BLaER1 treated with 17β-estradiol and CSF1 and Interleukin-3, amounts not matched to agents 10 nM and 100 nM (cell line): ENCODE data around the gene MAPK14.
"Not testable (repeated sequence)": the region's sequence is repeated elsewhere in the genome, so short reads cannot be mapped to it uniquely, and the experiment has no call there.

Experiments used
- H3K27ac ChIP-seq, 11 experiments: shearing (Covaris generic); formaldehyde crosslinking; 2 replicates each; pipeline ENCODE4 v1.8.1; 2022
- H3K27me3 ChIP-seq, 11 experiments: shearing (Covaris generic); formaldehyde crosslinking; 2 replicates each; pipeline ENCODE4 v1.8.1; 2022
- H3K36me3 ChIP-seq, 11 experiments: shearing (Covaris generic); formaldehyde crosslinking; 2 replicates each; pipeline ENCODE4 v1.8.1; 2022
- H3K4me1 ChIP-seq, 10 experiments: shearing (Covaris generic); formaldehyde crosslinking; 2 replicates each; pipeline ENCODE4 v1.8.1; 2022
- H3K4me2 ChIP-seq, 11 experiments: shearing (Covaris generic); formaldehyde crosslinking; 2 replicates each; pipeline ENCODE4 v1.8.1; 2022
- H3K4me3 ChIP-seq, 10 experiments: shearing (Covaris generic); formaldehyde crosslinking; 2 replicates each; pipeline ENCODE4 v1.8.1; 2022
- H3K9ac ChIP-seq, 11 experiments: shearing (Covaris generic); formaldehyde crosslinking; 2 replicates each; pipeline ENCODE4 v1.8.1; 2022
- H3K9me3 ChIP-seq, 11 experiments: shearing (Covaris generic); formaldehyde crosslinking; replicated peaks in 1 of 11; 2 replicates each; pipeline ENCODE4 v1.8.1; 2022
- H4K20me1 ChIP-seq, 11 experiments: shearing (Covaris generic); formaldehyde crosslinking; 2 replicates each; pipeline ENCODE4 v1.8.1; 2022
- Cebpa-rat ChIP-seq, 11 experiments: shearing (Covaris generic); IDR thresholded peaks; 2 replicates each; pipeline ENCODE4 v1.8.1; 2022

MAPK14 gene

DNA sequence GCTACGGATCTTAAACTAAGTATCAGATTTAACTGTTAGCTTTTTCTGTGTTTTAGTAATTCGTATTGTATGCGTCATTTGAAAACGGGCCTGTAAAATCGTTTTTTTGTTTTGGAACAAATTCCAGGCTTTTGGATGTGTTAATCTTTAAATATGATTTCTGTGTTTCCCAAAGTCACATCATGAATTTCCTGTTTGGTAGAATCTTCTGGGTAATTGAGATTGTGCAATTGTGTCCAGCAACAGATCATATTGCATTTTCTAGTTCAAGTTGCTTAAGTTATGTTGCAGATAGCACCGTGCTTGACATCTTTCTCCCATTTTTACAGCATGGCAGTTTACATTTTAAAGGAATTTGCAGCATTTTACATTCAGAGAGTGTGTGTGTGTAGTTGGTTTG lies 1.9 kb downstream of the MAPK14 start:
- peaks cover 0 to 17% (median 2%) of the 10 kb centered on the region in 11 experiments; a peak in 6 of 22 replicates for H3K36me3 ChIP-seq
- peak overlapping the region; percentile 88 to 100 (median 96) for H3K4me3 ChIP-seq
- peaks cover 41 to 53% (median 50%) of the 10 kb centered on the region in 10 experiments for H3K4me1 ChIP-seq
- H3K27ac ChIP-seq, result peak overlapping the region; percentile 83 to 97 (median 94)
- peak overlapping the region; percentile 73 to 95 (median 88) for H3K4me2 ChIP-seq
- H3K9ac ChIP-seq, result peak overlapping the region; percentile 92 to 98 (median 96)
- peaks cover 14 to 23% (median 20%) of the 10 kb centered on the region in 11 experiments for H3K27me3 ChIP-seq
- TF ChIP-seq Cebpa-rat (IDR thresholded peaks at IDR 0.05), result peak in 8 of 11 experiments; percentile 37 to 96 (median 71); a peak in 10 of 22 replicates
- H4K20me1 ChIP-seq, result peaks cover 21 to 55% (median 35%) of the 10 kb centered on the region in 11 experiments; a peak in 20 of 22 replicates
- H3K9me3 ChIP-seq, result no peaks in the 10 kb centered on the region

DNA sequence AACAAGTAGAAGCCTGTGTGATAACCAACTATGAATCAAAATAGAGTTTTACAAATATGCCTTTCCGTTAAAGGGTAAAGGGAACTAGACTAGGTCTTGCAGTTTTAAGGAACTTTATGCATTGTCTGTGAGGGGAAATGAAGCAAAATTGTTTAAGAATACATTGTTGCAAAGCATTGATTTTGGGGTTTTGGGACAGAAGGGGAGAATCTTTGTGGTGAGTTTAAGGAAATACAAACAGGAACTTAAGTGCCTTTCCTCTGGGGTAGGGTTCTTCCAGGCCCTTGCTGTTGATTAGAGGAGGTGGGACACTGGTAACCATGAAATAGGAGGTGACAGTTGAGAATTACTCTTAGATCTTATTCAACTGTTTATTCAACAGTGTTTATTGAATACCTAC lies 4.7 kb downstream of the MAPK14 start:
- H3K4me1 ChIP-seq, result peaks cover 42 to 73% (median 59%) of the 10 kb centered on the region in 10 experiments
- H3K9ac ChIP-seq, result peak overlapping the region in 9 of 11 experiments; percentile 2 to 61 (median 44); a peak in 12 of 22 replicates
- TF ChIP-seq Cebpa-rat (IDR thresholded peaks at IDR 0.05), result no peak
- H4K20me1 ChIP-seq, result peaks cover 47 to 83% (median 63%) of the 10 kb centered on the region in 11 experiments
- no peaks in the 10 kb centered on the region for H3K27me3 ChIP-seq
- H3K27ac ChIP-seq, result peak overlapping the region in 10 of 11 experiments; percentile 4 to 95 (median 74); a peak in 16 of 22 replicates
- H3K36me3 ChIP-seq, result peaks cover 0 to 43% (median 25%) of the 10 kb centered on the region in 11 experiments; a peak in 16 of 22 replicates
- H3K9me3 ChIP-seq, result no peaks in the 10 kb centered on the region
- H3K4me2 ChIP-seq, result peak overlapping the region; percentile 73 to 95 (median 86)
- H3K4me3 ChIP-seq, result peak overlapping the region in 7 of 10 experiments; percentile 2 to 100 (median 91); a peak in 10 of 20 replicates

DNA sequence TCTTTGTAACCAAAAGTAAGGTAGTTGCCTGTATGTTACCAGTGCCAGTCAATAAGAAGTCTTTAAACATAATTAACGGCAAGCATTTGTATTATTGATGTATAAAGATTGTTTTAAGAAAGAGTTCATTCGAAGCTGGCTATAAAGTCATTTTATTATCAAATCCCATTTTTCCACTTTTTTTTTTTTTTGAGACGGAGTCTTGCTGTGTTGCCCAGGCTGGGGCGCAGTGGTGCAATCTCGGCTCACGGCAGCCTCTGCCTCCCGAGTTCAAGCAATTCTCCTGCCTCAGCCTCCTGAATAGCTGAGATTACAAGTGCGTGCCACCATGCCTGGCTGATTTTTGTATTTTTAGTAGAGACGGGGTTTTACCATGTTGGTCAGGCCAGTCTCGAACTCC lies 5.5 kb downstream of the MAPK14 start:
- Histone ChIP-seq H3K36me3 (peaks cover 0 to 52% (median 25%) of the 10 kb centered on the region in 11 experiments; a peak in 16 of 22 replicates), H3K27ac (peak overlapping the region in 8 of 11 experiments; percentile 17 to 94 (median 48); a peak in 12 of 22 replicates), H3K4me3 (peak overlapping the region in 3 of 10 experiments; percentile 3 to 97 (median 5); a peak in 2 of 20 replicates), H4K20me1 (peaks cover 56 to 89% (median 71%) of the 10 kb centered on the region in 11 experiments), H3K9ac (peak overlapping the region in 3 of 11 experiments; percentile 9 to 44 (median 18); a peak in 1 of 22 replicates), H3K4me1 (peaks cover 51 to 82% (median 68%) of the 10 kb centered on the region in 10 experiments), H3K4me2 (peak overlapping the region; percentile 73 to 95 (median 86))
- not testable (repeated sequence) for H3K27me3 ChIP-seq, H3K9me3 ChIP-seq

DNA sequence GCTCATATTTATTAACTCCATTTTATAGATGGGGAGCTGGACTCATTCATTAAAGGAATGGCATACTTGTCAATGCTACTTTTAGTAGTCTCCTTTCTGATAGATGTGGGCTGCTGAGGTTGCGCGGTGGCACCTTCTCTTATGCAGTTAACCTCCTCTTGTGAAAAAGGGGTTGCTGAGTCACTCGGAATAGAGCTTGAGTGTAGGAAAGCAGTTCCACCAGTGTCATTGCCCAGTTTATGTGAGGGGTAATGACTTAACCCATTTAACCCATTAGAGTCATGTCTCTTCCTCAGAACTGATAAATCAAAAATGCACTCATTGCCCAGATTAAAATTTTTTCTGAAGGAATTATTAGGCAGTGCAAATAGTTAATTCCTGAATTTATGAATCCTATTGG lies 6.3 kb downstream of the MAPK14 start:
- TF ChIP-seq Cebpa-rat (IDR thresholded peaks at IDR 0.05), result no peak
- Histone ChIP-seq H3K4me1 (peaks cover 56 to 90% (median 74%) of the 10 kb centered on the region in 10 experiments), H3K4me2 (peak overlapping the region; percentile 73 to 95 (median 86); a peak in 21 of 22 replicates), H3K4me3 (no peak overlapping the region; a peak in 1 of 20 replicates), H4K20me1 (peaks cover 64 to 93% (median 79%) of the 10 kb centered on the region in 11 experiments), H3K9me3 (no peaks in the 10 kb centered on the region), H3K27ac (peak overlapping the region in 8 of 11 experiments; percentile 0 to 94 (median 25); a peak in 9 of 22 replicates), H3K9ac (peak overlapping the region in 3 of 11 experiments; percentile 9 to 18 (median 11); a peak in 2 of 22 replicates), H3K27me3 (no peaks in the 10 kb centered on the region), H3K36me3 (peaks cover 0 to 55% (median 26%) of the 10 kb centered on the region in 11 experiments; a peak in 16 of 22 replicates)

DNA sequence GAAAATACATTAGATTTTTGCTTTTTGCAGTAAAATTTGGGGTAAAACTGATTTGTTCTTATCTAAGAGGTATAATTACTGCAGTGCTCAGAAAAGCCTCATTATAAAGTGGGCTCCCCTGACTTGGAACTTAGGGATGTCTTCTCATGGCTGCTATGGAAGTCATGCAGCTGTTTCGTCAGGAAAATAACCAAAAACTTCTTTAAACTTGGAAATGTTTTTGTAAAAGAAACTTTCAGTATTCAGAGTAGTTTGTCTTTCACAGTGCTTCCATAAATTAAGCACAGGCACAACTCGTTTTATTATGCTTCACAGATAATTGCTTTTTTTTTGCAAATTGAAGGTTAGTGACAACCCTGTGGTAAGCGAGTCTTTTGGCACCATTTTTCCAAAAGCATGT lies 6.8 kb downstream of the MAPK14 start:
- 0 out of 22 replicates have a peak overlapping the region, but pooled peaks of 1 of the 11 experiments have one; percentile 2 for H3K27ac ChIP-seq
- peaks cover 56 to 95% (median 75%) of the 10 kb centered on the region in 10 experiments for H3K4me1 ChIP-seq
- peaks cover 69 to 97% (median 84%) of the 10 kb centered on the region in 11 experiments for H4K20me1 ChIP-seq
- peak overlapping the region in 9 of 11 experiments; percentile 73 to 95 (median 88); a peak in 13 of 22 replicates for H3K4me2 ChIP-seq
- TF ChIP-seq Cebpa-rat (IDR thresholded peaks at IDR 0.05), result no peak
- H3K9me3 ChIP-seq, result no peaks in the 10 kb centered on the region
- H3K4me3 ChIP-seq, result no peak overlapping the region
- no peaks in the 10 kb centered on the region for H3K27me3 ChIP-seq
- no peak overlapping the region for H3K9ac ChIP-seq
- H3K36me3 ChIP-seq, result peaks cover 0 to 60% (median 29%) of the 10 kb centered on the region in 11 experiments; a peak in 16 of 22 replicates

DNA sequence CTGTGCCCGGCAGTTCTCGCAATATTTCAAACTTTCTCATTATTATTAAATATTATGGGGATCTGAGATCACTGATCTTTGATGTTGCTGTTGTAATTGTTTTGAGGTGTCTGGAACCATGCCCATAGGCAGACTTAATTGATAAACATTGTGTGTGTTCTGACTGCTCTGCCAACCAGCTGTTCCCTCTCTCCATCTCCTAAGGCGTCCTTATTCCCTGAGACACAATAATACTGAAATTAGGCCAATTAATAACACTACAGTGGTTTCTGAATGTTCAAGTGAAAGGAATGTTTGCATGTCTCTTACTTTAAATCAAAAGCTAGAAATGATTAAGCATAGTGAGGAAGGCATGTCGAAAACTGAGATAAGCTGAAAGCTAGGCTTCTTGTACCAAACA lies 7.6 kb downstream of the MAPK14 start:
- TF ChIP-seq Cebpa-rat (IDR thresholded peaks at IDR 0.05), result no peak
- peaks cover 55 to 99% (median 73%) of the 10 kb centered on the region in 10 experiments for H3K4me1 ChIP-seq
- H3K9ac ChIP-seq, result no peak overlapping the region
- peaks cover 77 to 99% (median 92%) of the 10 kb centered on the region in 11 experiments for H4K20me1 ChIP-seq
- H3K36me3 ChIP-seq, result peaks cover 0 to 65% (median 30%) of the 10 kb centered on the region in 11 experiments; a peak in 16 of 22 replicates
- peak overlapping the region in 4 of 11 experiments; percentile 86 to 95 (median 92); a peak in 6 of 22 replicates for H3K4me2 ChIP-seq
- H3K9me3 ChIP-seq, result no peaks in the 10 kb centered on the region
- H3K27ac ChIP-seq, result no peak overlapping the region
- H3K27me3 ChIP-seq, result no peaks in the 10 kb centered on the region
- no peak overlapping the region for H3K4me3 ChIP-seq

DNA sequence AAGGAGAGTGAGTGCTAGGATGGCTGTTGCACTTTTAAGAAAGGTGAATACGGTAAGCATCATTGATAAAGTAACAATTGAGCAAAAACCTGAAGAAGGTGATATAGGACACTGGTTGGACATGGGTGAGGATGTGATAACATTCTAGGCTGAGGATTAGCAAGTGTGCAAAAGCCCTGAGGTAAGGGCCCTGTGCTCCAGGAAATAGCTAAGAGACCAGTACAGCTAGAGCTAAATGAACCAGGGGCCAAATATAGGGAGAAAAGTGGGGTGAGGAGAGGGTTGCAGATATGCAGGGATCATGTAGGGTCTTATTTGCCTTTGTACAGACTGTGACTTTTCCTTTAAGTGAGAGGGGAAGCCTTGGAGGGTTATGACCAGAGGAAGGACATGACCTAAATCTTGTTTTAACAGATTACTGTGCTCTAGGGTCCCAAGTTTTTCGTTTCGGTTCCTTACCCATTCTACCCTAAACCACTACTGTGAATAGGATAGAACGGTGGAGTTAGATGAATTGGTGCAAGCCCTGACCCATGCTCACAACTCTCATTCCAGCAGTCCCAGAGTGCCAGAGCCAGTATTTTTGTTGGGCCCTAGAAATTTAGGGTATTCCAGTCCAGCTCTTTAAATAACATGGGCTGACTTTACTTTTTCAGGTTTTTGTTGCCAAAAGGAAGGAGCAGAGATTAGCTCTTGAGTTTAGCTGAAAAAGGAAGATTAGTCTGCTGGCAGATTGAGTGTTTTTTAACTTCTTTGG lies 10.7 kb downstream of the MAPK14 start:
- Histone ChIP-seq H3K4me3 (no peak overlapping the region), H3K9ac (peak overlapping the region in 6 of 11 experiments; percentile 16 to 43 (median 26); a peak in 5 of 22 replicates), H3K4me2 (peak overlapping the region; percentile 37 to 95 (median 68)), H3K4me1 (peaks cover 26 to 82% (median 45%) of the 10 kb centered on the region in 10 experiments), H3K9me3 (peaks cover 0 to 11% (median 0%) of the 10 kb centered on the region in 11 experiments; a peak in 3 of 22 replicates), H3K27me3 (no peaks in the 10 kb centered on the region), H3K36me3 (peaks cover 8 to 91% (median 42%) of the 10 kb centered on the region in 11 experiments; a peak in 18 of 22 replicates), H4K20me1 (peaks cover 93 to 100% (median 100%) of the 10 kb centered on the region in 11 experiments), H3K27ac (peak overlapping the region in 6 of 11 experiments; percentile 1 to 40 (median 22); a peak in 10 of 22 replicates)
- TF ChIP-seq Cebpa-rat (IDR thresholded peaks at IDR 0.05), result no peak

DNA sequence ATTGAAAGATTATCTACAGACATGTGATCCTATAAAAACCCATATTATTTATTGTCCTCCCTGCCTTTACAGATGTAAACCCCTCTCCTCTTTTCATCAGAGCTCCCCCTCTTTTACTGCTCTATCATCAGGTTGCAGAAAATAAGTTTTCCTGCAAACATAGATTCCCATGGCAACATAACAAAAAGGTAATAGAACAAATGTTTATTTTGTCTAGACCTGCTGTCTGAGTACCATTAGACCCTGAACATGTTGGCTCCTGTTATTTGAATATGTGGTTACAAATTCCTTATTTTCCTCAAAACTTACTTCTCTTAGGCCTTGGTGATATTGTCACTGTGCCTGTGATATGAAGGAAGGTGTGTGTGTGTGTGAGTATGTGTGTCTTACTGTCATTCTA lies 11.5 kb downstream of the MAPK14 start:
- Histone ChIP-seq H3K36me3 (peaks cover 11 to 95% (median 49%) of the 10 kb centered on the region in 11 experiments; a peak in 19 of 22 replicates), H3K4me1 (peaks cover 18 to 74% (median 37%) of the 10 kb centered on the region in 10 experiments), H3K27ac (peak overlapping the region in 2 of 11 experiments; percentile 18 to 27; a peak in 2 of 22 replicates), H3K4me2 (peak overlapping the region in 5 of 11 experiments; percentile 59 to 95 (median 84); a peak in 6 of 22 replicates), H3K4me3 (no peak overlapping the region), H3K9me3 (peaks cover 0 to 11% (median 0%) of the 10 kb centered on the region in 11 experiments; a peak in 3 of 22 replicates), H3K27me3 (no peaks in the 10 kb centered on the region), H3K9ac (peak overlapping the region in 1 of 11 experiments; percentile 43; a peak in 1 of 22 replicates), H4K20me1 (peaks cover 85 to 100% (median 100%) of the 10 kb centered on the region in 11 experiments)
- TF ChIP-seq Cebpa-rat (IDR thresholded peaks at IDR 0.05), result no peak
